ENCODE measurements around the gene MEOX2.

The MEOX2 gene

DNA sequence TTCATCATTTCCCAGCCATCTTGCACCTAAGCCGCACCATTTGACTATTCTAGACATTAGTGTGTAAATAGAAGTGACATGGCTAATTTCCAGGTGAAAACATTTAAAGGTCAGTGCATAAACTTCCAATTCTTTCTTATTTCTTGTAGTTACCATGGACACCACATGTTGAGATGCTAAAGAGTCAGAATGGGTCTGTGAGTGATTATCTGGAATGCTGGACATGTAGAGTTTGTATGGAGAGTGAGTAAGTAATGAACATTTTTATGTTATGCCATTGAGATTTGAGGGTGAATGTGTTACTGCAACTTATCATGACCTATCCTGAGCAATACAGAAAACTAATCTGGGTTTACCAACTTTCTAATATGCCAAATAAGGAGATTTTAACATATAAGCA lies 60.4 kb downstream of the MEOX2 start:
- intact Hi-C loops (cut with DNase I) = no loop called here
- no peak for DNase-seq

DNA sequence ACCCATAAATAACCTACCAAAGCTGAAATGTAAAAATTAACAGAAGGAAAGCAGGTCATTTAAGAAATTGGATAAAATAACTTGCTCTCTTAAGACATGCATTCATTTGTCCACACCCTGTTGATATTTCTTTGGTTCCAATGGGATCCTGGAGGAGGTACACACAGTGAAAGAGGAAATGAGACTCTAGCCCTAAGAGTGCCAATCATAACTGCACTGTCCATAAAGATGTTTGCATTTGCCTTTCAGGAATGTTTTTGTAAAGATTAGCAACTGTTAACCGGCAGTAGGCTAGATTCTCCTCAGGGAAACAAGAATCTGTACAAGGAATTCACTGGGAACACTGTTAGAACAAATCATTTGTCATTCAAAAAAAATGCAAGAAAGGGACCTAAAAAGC lies 61.0 kb downstream of the MEOX2 start:
- no peak for DNase-seq
- intact Hi-C loops (cut with DNase I) = no loop called here

DNA sequence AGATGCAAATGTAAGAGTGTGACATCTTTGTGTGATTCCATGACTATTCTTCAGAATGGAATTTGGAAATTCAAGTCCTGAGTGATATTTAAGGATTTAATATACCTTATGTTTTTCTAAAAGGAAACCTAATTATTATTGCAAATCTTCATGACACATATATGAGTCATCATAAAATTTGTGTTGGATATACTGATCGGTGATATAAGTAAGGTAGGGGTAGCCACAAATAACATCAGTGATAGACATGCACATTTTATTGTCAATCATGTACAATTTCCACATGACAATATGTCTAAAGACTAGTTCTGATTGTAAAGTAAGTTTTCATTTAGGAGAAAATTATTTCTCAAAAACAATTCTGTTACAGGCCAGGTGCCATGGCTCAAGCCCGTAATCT lies 65.0 kb downstream of the MEOX2 start:
- intact Hi-C loops (cut with DNase I) = no loop called here
- DNase-seq = no peak

DNA sequence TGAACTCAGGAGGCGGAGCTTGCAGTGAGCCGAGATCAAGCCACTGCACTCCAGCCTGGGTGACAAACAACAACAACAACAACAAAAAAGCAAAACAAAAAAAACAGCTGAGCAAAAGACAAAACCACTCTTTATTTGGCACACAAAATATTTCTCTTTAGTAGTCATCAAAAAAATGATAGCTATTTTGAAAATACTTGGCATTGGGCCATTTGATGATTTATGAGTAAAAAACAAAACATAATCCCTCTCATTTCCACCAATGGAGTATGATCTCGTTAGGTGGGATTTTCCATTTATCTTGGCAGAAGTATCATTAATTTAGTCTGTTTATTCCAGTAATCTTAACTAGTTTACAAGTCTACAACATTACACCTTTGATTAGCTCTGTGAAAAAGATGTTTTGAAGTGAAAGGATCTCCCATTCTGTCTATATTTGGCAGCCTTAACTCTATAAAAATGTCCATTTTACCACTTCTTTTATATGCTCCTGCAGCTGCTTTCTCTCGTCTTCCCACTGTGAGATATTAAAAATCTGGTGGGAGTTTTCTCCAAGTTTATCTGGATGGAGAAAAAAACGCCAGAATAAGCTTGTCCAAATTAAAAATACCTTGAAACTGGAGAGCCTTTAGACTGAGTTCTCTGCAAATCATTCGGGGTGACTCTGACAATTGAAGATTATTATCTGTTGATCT lies 65.8 kb downstream of the MEOX2 start:
- no peak for DNase-seq

DNA sequence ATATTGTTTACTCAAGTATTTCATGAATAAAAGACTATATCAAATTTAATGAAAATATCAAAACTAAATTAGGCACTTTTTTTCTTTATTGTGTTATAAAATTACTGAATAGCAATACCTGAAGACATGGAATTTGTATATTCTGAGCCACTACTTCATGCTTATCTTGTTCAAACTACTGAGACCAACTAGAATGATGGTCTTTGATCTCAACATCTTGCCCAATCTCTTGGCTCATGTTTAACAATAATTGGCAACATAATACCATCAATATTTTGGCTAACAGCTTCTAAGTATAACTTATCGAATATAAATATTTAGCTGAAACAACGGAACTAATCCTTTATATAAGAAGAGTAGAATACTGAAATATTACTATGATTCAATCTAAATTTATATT lies 68.2 kb downstream of the MEOX2 start:
- DNase-seq = no peak
- intact Hi-C loops (cut with DNase I) = no loop called here

More for the DNA sequence above, 65.8 kb downstream of the MEOX2 start:
- intact Hi-C loops (cut with DNase I) = no loop called here

DNA sequence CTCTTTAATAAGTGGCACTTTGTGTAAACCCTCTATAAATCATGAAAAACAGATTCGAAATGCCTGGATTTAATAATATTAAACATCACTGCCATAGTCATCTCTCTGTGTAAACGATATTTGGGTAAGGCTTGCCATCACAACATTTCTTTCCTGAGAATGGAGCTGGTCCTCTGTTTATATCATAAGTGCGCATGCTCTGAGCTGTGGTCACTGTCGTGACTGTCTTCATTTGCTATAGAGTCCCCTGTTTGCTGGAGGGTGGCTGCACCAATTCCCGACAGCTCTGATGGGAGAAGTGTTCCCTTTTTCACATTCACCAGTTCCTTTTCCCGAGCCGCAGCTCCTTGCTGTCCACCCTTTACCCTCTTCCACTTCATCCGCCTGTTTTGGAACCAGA lies 74.3 kb downstream of the MEOX2 start:
- intact Hi-C loops (cut with DNase I) = no loop called here
- no peak for DNase-seq

DNA sequence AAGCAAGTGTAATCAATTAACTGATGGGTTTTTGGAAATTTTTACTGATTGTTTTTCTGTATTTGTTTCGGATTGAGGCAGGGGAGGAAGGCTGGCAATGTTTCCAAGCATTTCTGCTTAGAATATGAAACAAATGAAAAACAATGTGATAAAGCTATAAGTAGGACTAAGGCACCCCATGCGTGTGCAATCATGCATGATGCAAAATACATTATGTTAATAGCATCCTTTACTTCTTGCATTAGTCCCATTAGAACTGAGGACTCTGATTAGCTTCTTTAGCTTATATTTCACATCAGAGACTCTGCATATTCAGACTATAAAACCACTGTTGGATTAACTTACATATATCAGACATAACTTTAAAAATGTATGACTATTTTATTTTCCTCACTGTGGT lies 76.0 kb downstream of the MEOX2 start:
- intact Hi-C loops (cut with DNase I) = no loop called here
- no peak for DNase-seq

DNA sequence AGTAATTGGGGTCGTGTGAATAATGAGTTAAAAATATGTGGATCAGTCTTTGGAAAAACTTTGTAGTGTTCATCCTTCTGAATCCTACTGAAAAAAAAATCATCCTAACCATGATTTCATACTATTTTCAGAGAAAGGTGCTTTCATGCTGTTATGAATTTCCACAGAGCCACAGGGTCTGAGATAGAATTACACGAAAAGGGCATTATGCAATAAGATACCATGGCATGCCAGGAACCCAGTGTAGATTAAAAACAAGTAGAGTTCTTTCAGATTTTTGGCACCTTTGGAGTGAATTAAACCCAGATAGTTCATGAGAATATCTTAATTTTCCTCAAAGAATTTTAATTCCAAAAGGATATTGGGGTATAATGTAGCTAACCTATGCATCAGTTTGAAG lies 77.2 kb downstream of the MEOX2 start:
- intact Hi-C loops (cut with DNase I) = no loop called here
- DNase-seq = no peak

DNA sequence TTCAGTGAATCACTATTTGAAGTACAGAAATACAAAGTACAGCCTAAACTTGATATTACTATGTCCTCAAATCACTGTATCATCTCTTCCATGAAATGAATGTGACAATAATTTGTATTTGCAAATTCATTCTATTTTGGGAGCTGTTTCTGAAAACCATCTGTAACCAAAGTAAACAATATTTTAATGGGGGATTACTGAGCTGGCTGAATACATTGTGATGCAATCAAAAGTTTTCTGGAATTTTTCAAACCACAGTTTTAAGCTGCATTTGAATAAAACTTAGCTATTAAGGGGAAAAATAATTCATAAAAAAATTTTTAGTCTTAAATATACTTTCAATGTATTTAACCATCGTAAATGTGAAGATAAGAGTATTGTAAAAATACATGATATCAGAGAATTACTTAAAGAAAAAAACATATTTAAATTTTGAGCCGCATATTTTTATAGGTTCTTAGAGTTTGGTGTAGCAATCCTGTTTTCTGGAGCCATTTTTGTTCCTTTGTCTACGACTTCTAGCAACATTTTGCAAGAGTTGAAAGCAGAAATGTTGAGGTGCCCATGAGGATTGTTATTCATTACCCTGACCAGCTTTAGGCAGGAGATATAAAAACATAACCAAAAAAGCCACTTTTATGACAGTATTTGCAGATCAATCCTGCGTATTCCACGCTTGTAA lies 78.8 kb downstream of the MEOX2 start:
- intact Hi-C loops (cut with DNase I) = no loop called here
- no peak for DNase-seq

DNA sequence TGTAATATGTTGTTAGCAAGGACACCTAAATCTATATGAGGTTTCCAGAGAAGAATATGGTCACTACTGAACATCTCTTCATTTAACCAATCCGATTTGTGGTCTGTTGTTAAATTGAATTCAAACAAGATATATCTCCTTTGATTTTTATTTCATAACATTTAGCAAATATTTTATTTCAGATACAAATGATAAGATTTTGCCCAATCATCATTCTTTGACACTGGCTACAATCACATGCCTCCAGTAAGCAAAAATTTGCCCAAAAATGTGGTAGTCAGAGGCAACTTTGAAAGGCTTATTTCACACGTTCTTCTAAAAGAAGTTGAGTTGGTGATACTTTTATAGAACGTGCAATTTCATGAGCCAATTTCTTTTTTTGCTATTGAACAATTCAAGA lies 79.9 kb downstream of the MEOX2 start:
- no peak for DNase-seq
- intact Hi-C loops (cut with DNase I) = no loop called here

DNA sequence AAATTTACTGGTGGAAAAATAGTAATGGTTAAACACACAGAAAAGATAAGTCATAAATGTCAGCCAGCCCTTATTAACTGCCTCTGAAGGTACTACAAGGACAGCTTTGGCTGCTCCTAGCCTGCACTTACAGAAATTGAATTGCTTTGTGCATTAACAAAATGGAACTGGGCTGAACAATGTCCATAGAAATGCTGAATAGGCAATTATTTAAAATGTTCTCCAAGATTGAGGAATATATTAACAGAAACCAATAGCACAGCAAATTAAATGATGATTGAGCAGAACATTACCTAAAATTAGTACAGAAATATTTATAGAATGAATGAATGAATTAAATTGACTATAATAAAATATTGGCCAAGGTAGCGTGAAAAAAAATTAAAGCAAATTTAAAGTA lies 82.3 kb downstream of the MEOX2 start:
- intact Hi-C loops (cut with DNase I) = no loop called here
- no peak for DNase-seq

DNA sequence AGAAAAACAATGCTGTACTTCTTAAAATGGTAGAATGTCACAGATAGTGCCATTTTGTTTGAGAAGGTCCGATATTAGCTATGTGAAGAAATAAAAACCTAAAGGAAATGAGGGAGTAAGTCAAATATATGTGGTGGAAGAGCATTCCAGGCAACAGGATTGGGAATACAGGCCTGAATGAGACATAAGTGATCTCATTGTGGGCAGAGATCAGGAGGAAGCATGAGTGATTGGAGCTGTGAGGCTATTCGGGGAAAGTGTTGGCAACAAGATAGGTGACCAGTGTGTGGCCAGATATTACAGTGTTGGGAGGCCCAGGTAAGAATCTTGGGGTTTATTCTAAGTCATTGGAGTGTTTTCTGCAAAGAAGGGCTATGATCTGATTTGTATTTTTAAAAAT lies 83.4 kb downstream of the MEOX2 start:
- intact Hi-C loops (cut with DNase I) = no loop called here
- DNase-seq = no peak

DNA sequence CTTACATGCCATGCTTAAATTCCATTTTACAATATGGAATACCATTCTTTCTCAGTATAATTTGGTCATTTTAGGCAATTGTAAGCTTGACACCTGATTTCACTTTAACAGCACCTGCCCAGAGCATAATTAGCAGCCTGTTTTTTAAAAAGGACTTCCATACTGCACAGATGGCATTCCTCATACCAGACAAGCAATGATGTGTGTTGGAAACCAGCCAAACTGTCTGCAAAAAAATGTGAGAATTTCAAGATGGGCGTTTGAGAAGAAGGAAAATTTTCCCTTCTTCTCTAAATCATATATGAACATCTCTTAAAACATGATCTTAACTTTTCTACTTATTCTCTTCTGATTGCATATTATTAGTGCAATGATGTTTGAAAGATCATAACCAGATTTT lies 84.2 kb downstream of the MEOX2 start:
- no peak for DNase-seq
- intact Hi-C loops (cut with DNase I) = no loop called here

DNA sequence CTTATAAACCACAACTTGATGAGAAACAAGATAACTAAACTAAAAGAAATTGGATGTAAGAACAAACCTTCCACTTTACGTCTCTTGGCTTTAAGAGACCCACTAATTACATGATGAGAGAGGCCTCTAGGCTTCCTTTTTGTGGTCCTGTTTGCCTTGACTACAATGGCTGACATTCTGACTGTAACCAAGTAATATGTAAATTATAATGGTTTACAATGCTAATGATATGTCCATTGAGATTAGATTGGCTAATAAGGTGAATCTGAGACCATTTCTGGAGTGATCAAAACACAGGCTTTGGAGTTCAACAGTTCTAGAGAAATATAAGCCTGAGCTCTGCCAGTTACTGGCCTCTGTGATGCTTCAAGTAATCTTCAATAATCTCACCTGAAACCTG lies 85.3 kb downstream of the MEOX2 start:
- DNase-seq = no peak
- intact Hi-C loops (cut with DNase I) = no loop called here

DNA sequence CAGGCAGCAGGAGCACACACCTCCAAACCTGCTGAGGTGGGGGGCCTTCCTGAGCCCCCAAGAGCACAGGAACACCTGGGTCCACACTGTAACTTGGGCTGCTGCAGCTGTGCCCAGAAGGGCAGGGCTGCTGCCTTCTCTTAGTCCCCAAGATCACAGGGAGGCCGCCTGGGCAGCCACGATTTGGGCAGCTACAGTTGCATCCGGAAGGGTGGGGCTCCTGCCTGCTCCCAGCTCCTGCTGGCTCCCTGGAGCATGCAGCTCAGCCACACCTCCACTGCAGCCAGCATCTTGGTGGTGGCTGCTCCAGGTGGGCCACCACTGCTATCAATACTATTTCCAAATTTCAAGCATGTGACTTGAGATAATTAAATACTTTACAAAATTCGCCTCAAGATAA lies 86.2 kb downstream of the MEOX2 start:
- intact Hi-C loops (cut with DNase I) = no loop called here
- DNase-seq = no peak

DNA sequence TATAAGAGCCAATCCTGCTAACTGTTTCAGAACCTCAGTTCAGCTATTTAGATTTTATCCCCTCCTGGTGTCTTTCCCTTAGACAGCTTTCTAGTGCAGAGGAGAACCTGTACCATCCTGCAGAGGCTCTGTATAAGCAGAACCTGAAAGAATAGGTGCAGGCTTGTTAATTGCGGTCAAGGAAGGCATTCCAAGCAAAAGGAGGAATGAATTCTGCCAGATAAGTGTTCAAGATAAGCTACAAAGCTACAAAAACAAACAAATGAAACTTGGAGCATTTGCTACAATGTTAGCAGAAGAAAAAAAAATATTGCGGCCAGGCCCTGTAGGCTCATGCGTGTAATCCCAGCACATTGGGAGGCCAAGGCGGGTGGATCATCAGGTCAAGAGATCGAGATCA lies 92.0 kb downstream of the MEOX2 start:
- DNase-seq = no peak
- intact Hi-C loops (cut with DNase I) = no loop called here

DNA sequence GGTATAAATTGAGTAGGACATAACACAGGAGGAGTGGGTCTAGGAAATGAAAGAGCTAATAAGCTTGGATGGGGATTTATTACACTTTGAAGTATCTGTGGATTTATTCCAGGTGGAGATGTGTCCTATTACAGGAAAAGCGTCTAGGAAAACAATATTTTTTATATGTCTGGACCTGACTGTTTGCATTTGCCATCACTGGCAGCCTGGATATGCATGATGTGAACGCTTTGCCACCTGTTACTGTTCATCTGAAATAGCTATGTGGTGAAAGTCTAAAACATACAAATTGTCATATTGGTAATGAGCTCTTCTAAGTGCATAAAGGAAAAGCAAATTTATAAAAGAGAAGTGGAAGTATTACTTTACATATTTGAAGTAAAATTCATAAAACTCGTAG lies 93.1 kb downstream of the MEOX2 start:
- no peak for DNase-seq
- intact Hi-C loops (cut with DNase I) = no loop called here

DNA sequence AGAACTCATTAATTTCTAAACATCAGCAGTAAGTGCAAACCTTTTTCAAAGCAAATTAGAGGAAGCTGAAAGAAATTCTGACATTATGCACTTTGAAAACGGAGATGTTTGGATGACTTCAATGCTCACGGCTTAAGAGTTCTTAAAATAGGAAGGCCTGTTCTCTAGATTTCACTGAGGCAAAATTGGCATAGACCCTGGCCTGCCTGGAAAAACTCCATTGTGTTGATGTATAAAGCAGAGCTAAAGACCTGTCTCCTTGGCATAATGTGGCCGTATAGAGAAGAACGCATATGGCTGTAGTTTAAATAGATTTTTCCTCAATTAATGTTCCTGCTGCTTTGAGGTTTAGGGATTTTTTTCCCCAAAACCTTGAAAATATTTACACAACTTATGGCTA lies 100.2 kb downstream of the MEOX2 start:
- DNase-seq = no peak
- intact Hi-C loops (cut with DNase I) = no loop called here

DNA sequence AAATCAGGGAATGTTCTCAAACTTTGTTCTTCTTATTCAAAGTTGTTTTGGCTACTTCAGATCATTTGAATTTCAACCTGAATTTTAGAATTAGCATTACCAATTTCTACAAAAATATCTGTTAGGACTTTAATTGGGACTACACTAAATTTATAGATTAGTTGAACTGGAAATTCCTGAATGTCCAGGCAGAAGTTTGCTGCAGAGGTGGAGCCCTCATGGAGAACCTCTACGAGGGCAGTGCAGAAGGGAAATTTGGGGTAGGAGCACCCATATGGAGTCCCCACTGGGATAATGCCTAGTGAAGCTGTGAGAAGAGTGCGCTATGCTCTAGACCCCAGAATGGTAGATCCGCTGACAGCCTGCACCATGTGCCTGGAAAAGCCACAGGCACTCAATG lies 101.9 kb downstream of the MEOX2 start:
- no peak for DNase-seq
- intact Hi-C loops (cut with DNase I) = no loop called here

DNA sequence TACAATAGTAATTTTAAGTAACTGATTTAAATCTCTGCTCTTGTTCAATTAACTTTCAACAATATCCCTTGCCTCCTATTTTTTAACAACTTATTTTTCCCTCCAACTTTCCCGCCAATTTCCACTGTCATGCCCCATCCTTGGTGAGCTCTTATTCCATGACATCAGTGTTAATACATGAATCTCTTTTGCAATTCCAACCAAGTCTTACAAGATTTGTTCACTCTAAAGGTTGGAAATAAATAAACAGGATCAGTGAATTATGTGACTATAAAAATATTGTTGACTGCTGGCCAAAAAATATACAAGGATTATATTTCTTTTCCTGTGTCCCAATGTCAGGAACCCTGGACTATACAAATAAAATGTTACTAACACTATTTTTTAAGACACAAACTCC lies 103.7 kb downstream of the MEOX2 start:
- DNase-seq = no peak
- intact Hi-C loops (cut with DNase I) = no loop called here

DNA sequence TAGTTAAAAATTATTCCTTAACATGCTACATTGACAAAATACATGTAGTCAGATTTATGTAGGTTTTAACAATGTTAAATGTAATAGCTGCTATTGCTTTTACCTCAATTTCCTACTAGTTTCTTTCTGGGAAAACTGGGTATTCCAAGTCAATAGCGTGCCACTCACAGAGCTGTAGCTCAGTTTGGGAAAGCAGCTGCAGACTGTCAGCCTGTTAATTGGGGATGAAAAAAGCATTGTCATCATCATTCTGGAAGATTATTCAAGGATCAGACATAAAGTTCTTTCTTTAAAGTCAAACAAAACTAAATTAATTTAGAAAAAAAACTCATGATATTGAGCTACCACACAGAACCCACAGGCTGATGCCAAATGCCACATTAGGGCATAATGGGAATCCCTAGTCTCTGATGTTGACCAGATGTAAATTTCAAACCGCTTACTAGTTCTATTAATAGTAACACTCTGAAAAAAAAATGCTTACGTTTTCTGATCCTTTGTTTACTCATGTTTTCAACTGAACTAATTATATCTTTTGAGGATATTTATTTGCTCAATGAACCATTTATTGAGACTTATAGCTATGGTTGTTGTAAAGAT lies 105.0 kb downstream of the MEOX2 start:
- no peak for DNase-seq

More for the DNA sequence above, 105.0 kb downstream of the MEOX2 start:
- intact Hi-C loops (cut with DNase I) = no loop called here

Measured in head of caudate nucleus (tissue), 42 donors.